Muscle layer of colon (tissue), 2 donors: ENCODE measurements around the gene BTBD2.

ENCODE experiments used
- H3K27ac ChIP-seq: one replicate; pipeline ENCODE4 v1.7.0; 2013; ENCODE audit warnings: low read depth, mild to moderate bottlenecking, low read length, moderate library complexity
- H3K27me3 ChIP-seq, 2 donors: one replicate each; pipeline ENCODE4 v1.7.0; 2013; ENCODE audit warnings: low read length in 2 of 2, mild to moderate bottlenecking in 2 of 2; ENCODE audit not compliant: insufficient read depth in 2 of 2, control insufficient read depth in 1 of 2
- H3K36me3 ChIP-seq: one replicate; pipeline ENCODE4 v1.7.0; 2013; ENCODE audit warnings: mild to moderate bottlenecking, low read length; ENCODE audit not compliant: insufficient read depth
- H3K4me1 ChIP-seq: one replicate; pipeline ENCODE4 v1.7.0; 2013; ENCODE audit warnings: mild to moderate bottlenecking, low read length; ENCODE audit not compliant: insufficient read depth
- H3K4me3 ChIP-seq, 2 donors: one replicate each; pipeline ENCODE4 v1.7.0; 2013; ENCODE audit warnings: low read length in 2 of 2, low read depth in 1 of 2, mild to moderate bottlenecking in 1 of 2, moderate library complexity in 1 of 2
- H3K9ac ChIP-seq: one replicate; pipeline ENCODE4 v1.7.0; 2013; ENCODE audit warnings: low read length
- H3K9me3 ChIP-seq: one replicate; pipeline ENCODE4 v1.7.0; 2013; ENCODE audit warnings: mild to moderate bottlenecking, low read length
- donor health status: abdominal sarcoma.
- donor health status: Adenocarcinoma of cecum.

The BTBD2 gene

DNA sequence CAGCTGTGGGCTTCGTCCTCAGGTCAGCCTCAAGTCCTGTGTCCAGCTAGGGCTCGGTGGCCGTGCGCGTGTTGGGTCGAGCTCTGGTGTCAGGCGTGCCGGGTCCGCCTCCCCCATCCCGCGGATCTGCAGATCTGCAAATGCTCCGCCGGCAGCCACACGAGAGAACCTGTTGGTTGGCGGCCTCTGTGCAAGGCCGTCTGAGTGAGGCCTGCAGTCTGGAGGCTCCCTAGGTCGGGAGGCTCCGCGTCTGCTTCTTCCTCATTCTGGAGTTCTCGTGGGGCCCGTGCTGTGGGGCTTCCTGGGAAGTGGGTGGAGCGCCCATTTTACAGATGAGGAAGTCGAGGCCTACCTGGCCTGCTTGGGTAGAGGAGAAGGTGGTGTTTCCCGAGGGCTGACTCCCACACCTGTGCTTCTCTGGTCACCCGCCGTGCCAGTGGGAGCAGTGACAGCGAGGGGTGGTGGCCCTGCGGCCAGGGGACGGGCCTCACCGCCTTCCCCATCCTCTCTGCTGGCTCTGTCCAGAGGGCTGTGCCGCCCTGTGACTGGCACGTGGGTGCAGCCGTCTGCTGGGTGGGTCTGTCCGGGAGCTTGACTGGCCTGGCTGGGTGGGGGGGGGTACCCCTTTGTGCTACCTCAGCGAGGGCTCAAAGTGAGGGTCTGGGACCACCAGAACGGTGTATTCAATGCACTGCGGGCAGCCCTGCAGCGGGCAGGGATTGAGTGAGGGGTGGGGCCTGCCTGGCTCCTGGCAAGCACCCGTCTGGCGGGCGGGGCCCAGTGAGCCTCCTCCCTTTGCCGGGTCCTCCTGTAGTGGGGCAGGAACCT lies 71.2 kb downstream of the BTBD2 start:
- Histone ChIP-seq H3K27ac (no peak overlapping the region), H3K4me3 (no peak overlapping the region), H3K36me3 (no peaks in the 10 kb centered on the region), H3K4me1 (peaks cover 22% of the 10 kb centered on the region), H3K9me3 (no peaks in the 10 kb centered on the region), H3K9ac (no peak overlapping the region), H3K27me3 (no peaks in the 10 kb centered on the region)

DNA sequence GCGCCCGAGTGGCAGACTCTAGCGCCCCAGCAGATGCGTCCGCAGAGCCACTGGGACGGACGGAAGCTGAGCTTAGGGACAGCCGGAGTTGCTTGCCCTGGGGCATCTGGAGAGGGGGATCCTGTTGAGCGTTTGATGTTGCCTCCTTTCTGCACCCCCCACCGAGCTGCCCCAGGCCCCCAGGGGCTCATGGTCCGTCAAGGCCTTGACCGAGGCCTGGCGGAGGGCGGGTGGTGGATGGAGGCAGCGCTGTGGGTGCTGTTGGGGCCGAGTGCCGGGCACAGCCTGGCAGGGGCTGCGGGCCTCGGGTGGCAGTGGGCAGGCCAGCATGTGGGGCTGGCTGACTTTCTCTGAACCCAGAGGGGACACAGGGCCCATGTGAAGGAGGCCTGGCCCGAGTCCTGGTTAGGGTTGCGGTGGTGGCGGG lies 71.8 kb downstream of the BTBD2 start:
- no peak overlapping the region for H3K27ac ChIP-seq
- no peaks in the 10 kb centered on the region for H3K27me3 ChIP-seq
- H3K4me1 ChIP-seq: peaks cover 22% of the 10 kb centered on the region

DNA sequence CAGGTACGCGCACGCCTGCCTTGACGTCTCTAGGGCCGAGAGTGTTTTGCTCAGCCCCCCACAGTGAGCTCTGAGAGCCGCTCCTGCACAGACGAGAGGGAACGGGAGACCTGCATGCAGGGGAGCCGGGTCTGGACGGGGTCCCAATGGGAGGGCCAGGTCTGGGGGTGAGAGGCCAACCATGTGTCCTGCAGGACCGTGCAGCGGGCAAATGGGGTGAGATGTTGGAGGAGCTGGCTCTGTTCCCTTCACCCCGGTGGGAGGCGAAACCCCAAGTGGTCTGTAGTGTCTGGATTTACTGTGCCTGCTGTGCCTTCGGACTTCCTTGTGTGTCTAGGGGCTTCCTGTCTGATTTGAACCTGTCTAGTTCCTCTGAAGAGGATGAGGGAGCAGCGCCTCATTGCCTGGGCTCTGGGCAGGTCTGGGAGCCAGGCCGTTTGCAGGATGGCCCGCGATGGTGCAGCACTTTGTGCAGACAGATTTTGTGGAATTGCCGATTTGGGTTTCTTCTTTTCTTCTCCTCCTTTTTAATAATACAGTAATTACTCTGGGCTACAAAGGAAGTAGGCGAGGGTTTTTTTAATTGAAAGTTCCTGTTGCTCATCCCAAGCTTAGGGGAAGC lies 72.5 kb downstream of the BTBD2 start:
- Histone ChIP-seq H3K9me3 (no peaks in the 10 kb centered on the region), H3K36me3 (no peaks in the 10 kb centered on the region), H3K4me3 (peak overlapping the region in 1 of 2 donors; percentile 77), H3K9ac (no peak overlapping the region), H3K27me3 (no peaks in the 10 kb centered on the region), H3K27ac (peak overlapping the region; percentile 84), H3K4me1 (peaks cover 22% of the 10 kb centered on the region)

More for the DNA sequence above, 71.8 kb downstream of the BTBD2 start:
- H3K4me3 ChIP-seq: no peak overlapping the region
- H3K9ac ChIP-seq: no peak overlapping the region
- H3K36me3 ChIP-seq: no peaks in the 10 kb centered on the region
- H3K9me3 ChIP-seq: no peaks in the 10 kb centered on the region

- Histone ChIP-seq H3K4me3 (peak overlapping the region; percentile 77 to 95), H3K27me3 (no peaks in the 10 kb centered on the region), H3K27ac (peak overlapping the region; percentile 84), H3K9me3 (no peaks in the 10 kb centered on the region), H3K4me1 (peaks cover 22% of the 10 kb centered on the region), H3K9ac (peak overlapping the region; percentile 58), H3K36me3 (no peaks in the 10 kb centered on the region)
These were observed 73.2 kb downstream of the BTBD2 start for GRCh38 chr19:1942078-1942933.

- Histone ChIP-seq H3K27ac (peak within 1 kb of the TSS; percentile 97), H3K9ac (peak within 1 kb of the TSS; percentile 77), H3K27me3 (no peaks in the 10 kb centered on the region), H3K4me3 (peak within 1 kb of the TSS; percentile 77 to 95), H3K9me3 (no peaks in the 10 kb centered on the region), H3K4me1 (peaks cover 22% of the 10 kb centered on the region), H3K36me3 (no peaks in the 10 kb centered on the region)
These were observed 74.1 kb downstream of the BTBD2 start, which contains the start of gene CSNK1G2 for GRCh38 chr19:1941146-1942077. TSS of gene CSNK1G2 (plus strand) at chr19:1941172. CDS start at chr19:1969773, 28,601 bp downstream.

DNA sequence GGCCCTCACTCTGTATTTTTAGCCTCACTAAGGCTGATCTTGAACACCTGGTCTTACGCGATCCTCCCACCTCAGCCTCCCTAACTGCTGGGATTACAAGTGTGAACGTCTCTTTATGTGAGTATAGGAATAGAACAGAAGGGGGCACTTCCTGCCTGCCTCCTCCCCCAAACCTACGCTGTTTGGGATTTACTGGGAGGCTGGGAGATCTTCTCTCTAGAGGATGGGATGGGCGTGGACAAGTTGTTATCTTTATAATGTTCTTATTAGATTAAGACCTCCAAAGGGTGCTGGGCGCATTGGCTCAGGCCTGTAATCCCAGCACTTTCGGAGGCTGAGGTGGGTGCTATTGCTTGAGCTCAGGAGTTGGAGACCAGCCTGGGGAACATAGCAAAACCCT lies 77.4 kb downstream of the BTBD2 start:
- H3K4me1 ChIP-seq: peaks cover 16% of the 10 kb centered on the region
- H3K36me3 ChIP-seq: no peaks in the 10 kb centered on the region
- H3K27me3 ChIP-seq: no peaks in the 10 kb centered on the region
- H3K27ac ChIP-seq: no peak overlapping the region
- H3K9me3 ChIP-seq: no peaks in the 10 kb centered on the region
- no peak overlapping the region for H3K9ac ChIP-seq
- no peak overlapping the region for H3K4me3 ChIP-seq

DNA sequence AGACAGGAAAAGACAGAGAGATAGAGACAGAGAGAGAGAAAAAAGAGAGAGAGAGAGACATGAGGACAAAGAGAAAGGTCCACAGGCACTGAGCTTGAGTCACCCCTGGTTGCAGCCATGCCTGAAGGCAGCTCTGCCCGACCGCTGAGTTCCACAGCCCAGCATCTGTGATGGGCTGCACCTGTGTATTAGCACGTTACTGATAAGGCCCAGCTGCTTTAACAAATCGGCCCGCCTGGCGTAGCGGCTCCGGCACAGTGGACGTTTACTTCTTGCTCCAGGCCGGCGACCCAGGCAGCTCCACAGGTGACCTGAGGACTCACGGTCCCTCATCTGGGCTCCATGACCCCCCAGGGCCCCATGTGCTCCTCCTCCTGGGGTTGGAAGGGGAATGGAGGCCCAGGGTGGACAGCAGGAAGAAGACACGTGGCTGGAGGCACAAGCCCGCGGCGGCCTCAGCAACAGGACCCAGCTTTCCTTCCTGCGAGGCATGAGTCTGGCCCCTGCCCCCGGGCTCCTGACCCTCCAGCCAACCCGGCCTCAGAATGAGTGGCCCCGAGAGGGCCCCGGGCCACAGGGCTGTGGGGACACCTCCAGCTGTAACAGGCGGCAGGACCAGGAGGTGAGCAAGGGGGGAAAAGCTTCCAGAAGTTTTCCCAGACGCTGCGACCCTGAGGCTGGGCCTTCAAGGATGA lies 78.5 kb downstream of the BTBD2 start:
- no peaks in the 10 kb centered on the region for H3K9me3 ChIP-seq
- H3K4me1 ChIP-seq: peaks cover 7% of the 10 kb centered on the region

DNA sequence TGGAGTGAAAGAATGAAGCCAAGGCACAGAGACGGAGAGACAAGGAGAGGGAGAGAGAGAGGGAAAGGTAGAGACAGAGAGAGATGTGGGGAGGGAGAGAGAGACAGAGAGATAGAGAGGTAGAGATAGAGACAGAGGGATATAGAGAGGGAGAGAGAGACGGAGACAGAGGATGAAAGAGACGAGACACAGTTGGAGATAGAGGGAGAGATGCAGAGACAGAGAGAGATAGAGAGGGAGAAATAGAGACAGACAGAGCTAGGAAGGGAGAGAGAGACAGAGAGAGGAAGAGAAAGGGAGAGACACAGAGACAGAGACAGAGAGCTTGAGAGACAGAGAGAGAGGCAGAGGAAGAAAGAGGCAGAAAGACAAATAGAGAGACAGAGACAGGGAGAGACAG lies 79.1 kb downstream of the BTBD2 start:
- Histone ChIP-seq H3K27ac (no peak overlapping the region), H3K4me3 (no peak overlapping the region), H3K36me3 (no peaks in the 10 kb centered on the region), H3K4me1 (peaks cover 7% of the 10 kb centered on the region), H3K9me3 (no peaks in the 10 kb centered on the region), H3K9ac (no peak overlapping the region), H3K27me3 (peaks cover 0 to 6% of the 10 kb centered on the region in 2 donors)

More for the DNA sequence above, 78.5 kb downstream of the BTBD2 start:
- no peak overlapping the region for H3K27ac ChIP-seq
- no peaks in the 10 kb centered on the region for H3K36me3 ChIP-seq
- no peaks in the 10 kb centered on the region for H3K27me3 ChIP-seq
- H3K9ac ChIP-seq: no peak overlapping the region
- H3K4me3 ChIP-seq: no peak overlapping the region

DNA sequence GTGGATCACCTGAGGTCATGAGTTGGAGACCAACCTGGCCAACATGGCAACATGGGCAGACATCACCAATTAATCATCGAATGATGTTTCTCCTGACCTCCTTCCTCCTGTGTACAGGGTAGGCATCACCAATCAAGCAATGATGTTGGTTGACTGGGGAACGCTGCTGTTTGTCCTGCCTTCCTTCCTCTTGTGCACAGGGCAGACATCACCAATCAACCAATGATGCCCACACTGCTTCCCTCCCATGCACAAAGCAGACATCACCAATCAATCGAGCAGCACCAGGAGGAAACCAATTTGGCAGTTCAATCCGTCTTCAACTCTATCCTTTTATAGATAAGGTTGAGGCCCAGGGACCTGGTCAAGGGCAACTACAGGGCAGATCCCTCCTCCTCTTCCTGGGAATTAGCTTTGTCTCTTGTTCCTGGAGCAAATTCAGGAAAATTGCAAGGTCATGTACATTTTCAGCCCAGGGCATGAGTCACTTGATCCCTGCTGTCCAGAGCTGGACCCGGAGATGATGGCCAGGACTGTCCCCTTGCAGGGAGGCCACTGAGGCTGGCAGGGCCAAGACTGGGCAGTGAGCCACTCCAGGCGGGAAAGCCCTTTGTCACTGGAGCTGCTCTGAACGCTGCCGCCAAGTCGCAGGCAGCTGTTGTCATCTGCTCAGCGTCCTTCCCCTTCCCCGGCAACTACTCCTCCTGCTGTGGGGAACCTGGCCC lies 79.9 kb downstream of the BTBD2 start:
- Histone ChIP-seq H3K9me3 (no peaks in the 10 kb centered on the region), H3K27ac (no peak overlapping the region), H3K27me3 (peaks cover 0 to 7% of the 10 kb centered on the region in 2 donors), H3K4me1 (peaks cover 7% of the 10 kb centered on the region), H3K9ac (no peak overlapping the region), H3K36me3 (no peaks in the 10 kb centered on the region), H3K4me3 (no peak overlapping the region)
